ENCODE data around the gene IFIT1B.

Gene IFIT1B

GRCh38 chr10:89414146-89414878 lies 36.5 kb downstream of the IFIT1B start, which contains the start of gene IFIT5:
IFIT5 (plus strand) TSS chr10:89414568; CDS start chr10:89414799, 231 bp downstream.
- no peak for TF ChIP-seq CTCF (IDR thresholded peaks at IDR 0.05)

GRCh38 chr10:89414879-89415821 lies 37.3 kb downstream of the IFIT1B start:
- no peak for TF ChIP-seq CTCF (IDR thresholded peaks at IDR 0.05)

GRCh38 chr10:89416465-89416864 lies 38.6 kb downstream of the IFIT1B start:
- TF ChIP-seq CTCF (IDR thresholded peaks at IDR 0.05): no peak

- no peak for TF ChIP-seq CTCF (IDR thresholded peaks at IDR 0.05)
Observed at GRCh38 chr10:89419548-89419947, 41.7 kb downstream of the IFIT1B start.

GRCh38 chr10:89421018-89421476 lies 43.2 kb downstream of the IFIT1B start:
- TF ChIP-seq CTCF (IDR thresholded peaks at IDR 0.05): no peak

GRCh38 chr10:89425000-89425399 lies 47.1 kb downstream of the IFIT1B start:
- no peak for TF ChIP-seq CTCF (IDR thresholded peaks at IDR 0.05)

- TF ChIP-seq CTCF (IDR thresholded peaks at IDR 0.05): peak; percentile 73
Observed at GRCh38 chr10:89426230-89426868, 48.5 kb downstream of the IFIT1B start.
